ENCODE data around the gene RANGAP1.

Gene RANGAP1

DNA sequence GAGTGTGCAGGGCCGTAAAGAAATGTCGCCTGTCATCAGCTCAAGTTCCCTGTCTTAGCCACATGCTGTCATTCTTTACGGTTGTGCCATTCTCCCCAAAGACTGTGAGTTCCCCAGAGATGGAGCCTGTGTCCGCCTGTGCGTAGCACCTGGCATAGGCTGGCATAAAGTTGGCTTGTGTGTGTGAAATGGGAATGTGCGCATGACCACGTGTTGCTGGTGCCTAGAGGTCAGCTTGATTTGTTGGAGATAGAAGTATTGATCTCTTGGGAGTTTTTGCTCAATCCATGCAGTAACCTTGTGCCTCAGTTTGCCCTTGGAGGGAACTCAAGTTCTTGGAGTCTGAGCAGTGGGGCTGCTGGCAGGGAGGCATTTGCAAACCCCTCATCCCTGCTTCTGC is 54.6 kb downstream of the RANGAP1 start:
- no peak for FAIRE-seq

DNA sequence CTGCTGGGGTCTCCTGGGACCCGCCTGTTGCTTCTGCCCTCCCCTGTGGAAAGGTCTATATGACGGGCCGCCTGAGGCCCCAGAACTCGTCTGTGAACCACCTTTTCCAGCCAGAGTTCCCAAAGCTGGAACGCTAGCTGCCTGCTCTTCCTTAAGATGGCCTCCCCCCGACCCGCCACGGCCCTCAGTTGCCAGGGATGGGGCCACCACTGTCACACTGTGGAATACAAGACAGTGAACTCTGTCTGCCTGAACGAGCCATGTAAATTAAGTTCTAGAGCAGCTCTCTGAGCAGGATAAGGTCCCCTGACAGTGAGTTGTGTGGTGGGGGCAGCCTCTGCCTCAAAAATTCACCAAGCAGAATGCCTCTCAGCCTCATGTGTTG is 55.6 kb downstream of the RANGAP1 start:
- no peak for FAIRE-seq

DNA sequence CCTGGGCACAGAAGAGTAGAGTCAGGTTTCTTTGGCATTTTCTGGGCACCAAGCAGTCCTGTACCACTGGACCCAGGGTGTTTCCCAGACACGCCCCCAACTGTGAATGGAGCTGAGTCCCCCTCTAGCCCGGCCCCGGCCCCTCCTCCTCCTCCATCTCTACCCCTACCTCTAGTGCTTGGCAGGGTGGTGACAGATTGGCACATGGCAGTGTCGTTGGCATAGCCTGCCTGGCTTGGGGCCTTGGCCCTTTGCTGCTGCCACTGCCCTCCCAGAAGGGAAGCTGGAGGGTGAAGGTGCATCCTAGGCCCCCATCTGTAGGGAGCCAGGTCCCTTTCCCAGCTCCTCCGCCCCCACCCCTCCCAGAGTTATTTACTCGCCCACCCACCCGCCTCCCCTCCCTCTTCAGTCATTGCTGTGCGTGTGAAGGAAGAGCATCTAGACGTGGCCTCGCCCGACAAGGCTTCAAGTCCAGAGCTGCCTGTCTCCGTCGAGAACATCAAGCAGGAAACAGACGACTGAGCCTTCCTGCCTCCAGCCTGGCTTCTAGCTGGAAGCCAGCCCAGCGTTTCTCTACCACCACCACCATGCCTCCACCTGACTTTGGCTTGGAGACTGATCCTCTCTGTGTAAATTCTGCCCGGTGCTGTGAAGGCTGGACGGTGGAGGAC is 56.1 kb downstream of the RANGAP1 start:
- no peak for FAIRE-seq

DNA sequence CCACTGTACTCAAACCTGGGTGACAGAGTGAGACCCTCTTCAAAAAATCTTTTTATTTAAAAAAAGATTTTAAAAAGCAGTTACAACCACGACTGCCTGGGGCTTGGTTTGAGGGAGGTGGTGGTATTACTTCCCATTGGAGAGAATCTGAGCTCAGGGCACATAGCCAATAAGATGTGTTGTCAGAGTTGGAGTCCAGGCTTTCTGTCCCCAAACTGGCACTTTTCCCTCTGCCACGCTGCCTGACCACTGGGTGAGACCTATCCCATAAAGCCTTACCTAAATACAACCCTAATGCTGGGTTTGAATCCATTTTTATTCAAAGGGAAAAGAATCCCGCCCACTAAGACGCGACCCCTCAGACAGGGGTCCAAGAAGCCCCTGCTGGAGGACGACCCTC is 56.8 kb downstream of the RANGAP1 start:
- FAIRE-seq, result no peak

DNA sequence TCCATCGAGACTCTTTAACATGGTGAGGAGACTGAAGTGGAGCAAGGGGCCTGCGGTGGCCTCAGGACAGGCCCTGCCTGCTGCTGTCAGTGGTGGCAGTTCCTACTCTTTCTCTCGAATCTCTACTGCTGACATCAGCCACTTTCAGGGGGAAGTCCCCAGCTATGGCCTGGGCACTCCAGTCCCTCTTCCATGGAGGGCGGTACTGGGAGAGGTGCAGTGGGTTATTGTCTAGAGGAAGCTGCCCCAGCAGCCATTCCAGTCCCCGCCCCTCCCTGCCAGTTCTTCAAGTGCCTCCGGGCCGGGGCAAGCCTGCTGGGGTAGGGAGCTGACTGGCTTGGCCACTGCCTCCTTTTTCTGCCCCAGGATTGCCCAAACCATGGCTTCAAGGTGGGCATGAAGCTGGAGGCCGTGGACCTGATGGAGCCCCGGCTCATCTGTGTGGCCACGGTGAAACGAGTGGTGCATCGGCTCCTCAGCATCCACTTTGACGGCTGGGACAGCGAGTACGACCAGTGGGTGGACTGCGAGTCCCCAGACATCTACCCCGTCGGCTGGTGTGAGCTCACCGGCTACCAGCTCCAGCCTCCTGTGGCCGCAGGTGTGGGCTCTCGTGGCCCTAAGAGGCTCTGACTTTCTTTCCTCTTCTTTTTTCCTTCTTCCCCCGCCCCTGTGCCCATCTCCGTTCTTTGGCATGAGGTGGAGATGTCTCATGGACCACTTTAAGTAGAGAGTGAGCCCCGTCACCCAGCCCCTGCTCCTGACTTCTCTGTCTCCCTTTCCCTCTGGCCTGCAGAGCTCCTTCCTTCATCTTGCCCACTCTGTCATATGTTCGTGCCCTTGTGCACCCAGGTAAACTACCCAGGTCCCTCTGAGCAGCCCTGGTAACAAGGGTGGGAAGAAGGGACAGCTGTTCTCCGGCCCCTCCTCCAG is 59.0 kb downstream of the RANGAP1 start:
- FAIRE-seq, result no peak

DNA sequence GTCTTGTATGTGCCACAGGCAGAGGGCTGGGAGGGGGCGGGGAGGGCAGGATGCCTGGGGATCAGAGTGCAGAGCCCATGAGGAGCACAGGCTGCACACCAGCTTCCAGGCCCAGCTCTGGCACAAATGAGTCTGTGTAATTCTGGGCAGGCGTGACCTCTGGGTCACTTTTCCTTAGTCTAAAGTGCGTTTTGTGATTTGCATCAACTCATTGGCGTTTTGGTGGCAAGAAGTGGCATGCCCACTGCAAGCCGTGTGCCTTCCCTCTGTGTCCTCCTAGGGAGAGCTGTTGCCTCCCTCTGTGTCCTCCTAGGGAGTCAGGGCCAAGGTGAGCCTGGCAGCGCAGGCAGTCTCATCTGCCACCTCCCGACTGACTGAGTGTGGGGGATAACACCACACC is 62.5 kb downstream of the RANGAP1 start:
- FAIRE-seq, result no peak

DNA sequence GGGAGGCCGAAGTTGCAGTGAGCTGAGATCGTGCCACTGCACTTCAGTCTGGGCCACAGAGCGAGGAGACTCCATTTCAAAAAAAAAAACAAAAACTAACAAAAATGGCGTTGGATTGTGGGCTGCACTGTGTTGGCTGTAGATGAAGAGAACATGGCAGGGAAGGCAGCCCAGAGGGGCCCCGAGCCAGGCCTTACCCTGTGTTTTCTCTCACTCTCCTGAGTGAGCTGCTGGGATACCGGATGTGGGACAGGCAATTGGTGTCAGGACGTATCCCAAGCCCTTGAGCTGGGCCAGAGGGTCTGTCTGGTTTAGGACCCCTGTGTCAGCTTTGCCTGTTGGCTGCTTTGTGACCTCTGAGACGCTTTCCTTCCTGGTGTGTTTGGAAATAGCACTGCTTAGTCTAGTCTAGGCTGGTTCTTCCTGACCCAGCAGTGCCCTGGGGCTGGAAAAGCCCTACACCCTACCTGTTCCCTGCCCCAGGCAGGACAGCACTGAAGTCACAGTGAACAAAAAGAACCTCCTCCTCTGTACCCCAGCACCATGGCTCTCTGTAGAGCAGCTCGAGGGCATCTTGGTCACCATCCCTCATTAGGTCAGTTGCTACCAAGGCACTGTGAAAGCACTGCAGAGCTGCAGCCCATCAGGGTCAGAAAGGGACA is 63.0 kb downstream of the RANGAP1 start:
- no peak for FAIRE-seq

DNA sequence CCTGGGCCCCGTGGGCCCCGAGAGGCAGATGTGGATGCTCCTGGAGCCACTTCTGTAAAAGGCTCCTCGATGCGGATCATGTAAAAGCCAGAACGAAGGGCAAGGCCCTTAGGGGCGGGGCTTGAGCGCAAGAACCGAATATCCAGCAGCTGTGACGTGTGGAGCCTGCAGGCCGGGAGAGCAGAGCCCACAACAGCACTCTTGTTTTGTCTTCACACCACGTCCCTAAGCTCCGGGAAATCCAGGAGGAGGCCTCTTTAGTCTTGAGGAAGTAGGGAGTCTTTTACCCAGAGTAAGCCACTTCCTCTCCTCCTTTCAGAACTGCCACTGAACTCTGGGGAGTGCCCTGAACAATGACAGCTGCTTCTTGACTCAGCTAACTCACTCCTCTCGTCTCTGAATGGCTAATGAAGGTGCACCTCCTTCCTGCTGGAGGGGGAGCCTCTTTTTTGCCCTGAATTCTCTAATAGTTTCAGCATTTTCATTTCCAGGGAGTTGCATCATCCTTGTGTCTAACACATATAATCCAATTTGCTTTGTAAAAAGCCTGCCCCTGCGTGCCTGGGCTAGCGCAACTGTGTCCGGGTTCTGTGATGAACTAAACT is 68.3 kb downstream of the RANGAP1 start:
- no peak for FAIRE-seq

DNA sequence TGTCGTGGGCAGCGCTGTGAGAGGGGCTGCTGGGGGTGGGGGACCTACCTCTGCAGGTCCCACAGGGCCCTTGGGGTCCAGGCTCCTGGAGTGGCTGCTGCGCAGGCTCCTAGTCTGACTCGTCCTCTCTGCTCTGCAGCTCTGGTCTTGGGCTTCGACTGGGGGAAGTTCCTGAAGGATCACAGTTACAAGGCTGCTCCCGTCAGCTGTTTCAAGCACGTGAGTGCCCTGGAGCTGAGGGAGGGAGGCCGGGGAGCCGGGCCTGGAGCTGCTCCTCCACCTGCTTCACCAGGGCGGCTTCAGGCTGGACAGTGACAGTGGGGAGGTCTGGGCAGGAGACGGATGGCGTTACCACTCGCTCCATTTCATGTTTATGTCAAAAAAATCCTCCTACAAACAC is 69.0 kb downstream of the RANGAP1 start:
- no peak for FAIRE-seq

DNA sequence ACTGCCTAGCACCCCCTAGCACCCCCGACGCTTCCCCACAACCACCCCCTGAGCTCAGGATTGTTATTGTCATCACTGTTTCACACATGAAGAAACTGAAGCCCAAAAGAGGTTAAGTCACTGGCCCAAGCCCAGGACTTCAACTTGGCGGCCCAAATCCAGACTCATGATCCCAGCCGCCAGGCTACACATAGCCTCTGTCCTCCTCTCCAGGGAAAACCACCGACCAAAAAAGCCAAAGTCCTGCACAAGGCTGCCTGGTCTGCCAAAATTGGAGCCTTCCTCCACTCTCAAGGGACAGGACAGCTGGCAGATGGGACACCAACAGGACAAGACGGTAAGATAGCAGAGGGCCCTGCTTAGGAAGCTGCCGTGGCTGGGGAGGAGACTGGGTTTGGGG is 70.1 kb downstream of the RANGAP1 start:
- FAIRE-seq, result no peak

DNA sequence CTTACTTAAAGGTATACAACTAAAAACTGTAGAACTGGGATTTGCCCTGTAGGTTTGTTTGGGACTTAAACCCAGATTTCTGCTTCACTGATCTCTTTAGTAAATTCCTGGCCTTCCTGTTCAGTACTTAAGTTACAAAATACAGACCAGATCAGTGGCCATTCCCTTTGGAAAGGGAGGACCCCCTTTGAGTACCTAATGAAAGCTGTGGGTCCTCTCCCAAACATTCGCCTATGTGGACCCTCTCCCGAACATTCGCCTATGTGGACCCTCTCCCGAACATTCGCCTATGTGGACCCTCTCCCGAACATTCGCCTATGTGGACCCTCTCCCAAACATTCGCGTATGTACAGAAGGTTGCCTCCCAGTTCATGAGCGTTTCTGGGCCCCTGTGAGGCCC is 70.6 kb downstream of the RANGAP1 start:
- no peak for FAIRE-seq

DNA sequence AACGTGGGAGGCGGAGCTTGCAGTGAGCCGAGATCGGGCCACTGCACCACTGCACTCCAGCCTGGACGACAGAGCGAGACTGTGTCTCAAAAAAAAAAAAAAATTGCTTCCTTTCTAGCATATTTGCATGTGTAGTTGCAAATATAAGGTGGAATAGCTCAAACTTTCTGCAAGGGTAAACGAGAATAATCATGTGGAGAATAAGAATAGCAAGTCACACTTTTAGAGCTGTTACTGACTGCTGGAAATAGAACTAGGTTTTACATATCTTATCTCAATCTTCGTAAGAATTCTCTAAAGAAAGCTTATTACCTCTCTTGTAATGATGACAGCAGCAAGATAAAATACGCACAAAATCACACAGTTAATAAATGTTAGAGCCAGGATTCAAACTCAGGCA is 79.3 kb downstream of the RANGAP1 start:
- no peak for FAIRE-seq

DNA sequence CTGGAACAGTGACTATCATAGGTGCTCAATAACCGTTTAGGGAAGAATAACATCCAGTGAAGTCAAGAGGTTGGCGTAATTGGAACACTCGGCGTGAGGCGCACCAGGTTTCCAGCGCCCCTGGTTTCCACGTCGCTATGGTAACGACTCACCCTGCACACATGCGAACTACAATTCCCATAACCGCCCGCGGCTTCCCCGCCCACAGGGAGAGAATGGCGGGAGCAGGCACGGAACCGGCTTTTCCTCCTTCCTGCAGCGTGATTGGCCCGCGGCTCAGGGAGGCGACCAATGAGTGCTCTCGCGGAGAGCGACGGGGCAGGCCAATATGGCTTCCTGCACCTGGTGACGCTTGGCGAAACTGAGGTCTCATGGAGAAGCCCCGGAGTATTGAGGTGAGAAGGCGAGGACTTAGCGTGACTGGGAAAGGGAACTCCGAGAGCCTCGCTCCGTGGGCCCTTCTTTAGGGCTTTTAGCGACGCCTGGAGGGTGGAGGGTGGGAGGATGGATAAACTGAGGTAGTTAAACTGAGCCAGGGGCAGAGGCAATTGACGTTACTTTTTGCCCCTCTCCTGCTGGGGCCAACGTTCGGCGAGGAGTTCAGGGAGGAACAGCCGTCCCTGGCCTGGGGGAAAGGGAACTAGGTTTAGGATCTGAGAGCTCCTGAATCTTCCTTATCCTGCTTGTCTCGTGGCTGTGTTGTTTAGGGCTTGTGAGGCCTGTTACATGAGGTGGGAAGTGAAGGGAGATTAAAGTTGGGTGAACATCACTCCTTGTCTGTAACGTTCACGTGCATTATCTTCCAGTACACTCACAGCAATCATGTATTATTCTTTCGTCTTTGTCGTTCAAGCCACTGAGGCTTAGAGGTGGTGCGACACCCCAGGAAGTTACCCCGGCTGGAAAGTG is 80.7 kb downstream of the RANGAP1 start, which contains the start of gene L3MBTL2:
Gene L3MBTL2 (plus strand): TSS at position 321 of the 909 bp plus-strand sequence. CDS start 51 bp downstream, at position 372.
- FAIRE-seq, result peak; percentile 91

DNA sequence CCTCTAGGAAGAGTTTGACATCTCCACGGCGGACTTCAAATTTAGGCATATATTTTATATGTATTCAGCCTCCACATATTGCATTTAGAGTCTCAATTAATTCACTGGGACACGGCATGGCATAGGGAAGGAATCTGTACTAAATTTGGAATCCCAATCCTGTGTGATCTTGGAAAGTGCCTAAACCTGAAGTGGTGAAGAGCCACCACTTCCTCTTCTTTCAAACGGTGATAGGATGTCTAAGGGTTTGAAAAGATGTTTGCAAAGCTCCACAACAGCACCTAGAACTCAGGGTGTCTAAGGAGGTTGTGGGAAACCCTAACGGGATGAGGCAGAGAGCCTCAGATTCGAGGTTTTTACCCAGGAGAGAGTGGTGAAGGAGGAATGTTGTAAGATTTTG is 81.9 kb downstream of the RANGAP1 start:
- no peak for FAIRE-seq

DNA sequence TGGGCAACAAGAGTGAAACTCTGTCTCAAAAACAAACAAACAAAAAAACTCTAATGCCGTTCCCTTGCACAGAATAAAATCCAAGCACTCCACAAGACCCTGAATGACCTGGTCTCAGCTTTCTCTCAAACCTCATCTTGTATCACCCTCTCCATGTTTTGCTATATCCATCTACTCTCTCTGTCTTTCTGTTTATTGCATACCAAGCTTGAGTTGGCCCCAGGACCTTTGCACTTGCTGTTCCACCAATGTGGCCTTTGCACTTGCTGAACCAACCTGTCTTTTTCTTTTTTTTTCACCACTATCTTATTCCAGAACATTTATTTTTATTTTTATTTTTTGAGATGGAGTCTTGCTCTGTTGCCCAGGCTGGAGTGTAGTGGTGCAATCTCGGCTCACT is 82.9 kb downstream of the RANGAP1 start:
- no peak for FAIRE-seq

DNA sequence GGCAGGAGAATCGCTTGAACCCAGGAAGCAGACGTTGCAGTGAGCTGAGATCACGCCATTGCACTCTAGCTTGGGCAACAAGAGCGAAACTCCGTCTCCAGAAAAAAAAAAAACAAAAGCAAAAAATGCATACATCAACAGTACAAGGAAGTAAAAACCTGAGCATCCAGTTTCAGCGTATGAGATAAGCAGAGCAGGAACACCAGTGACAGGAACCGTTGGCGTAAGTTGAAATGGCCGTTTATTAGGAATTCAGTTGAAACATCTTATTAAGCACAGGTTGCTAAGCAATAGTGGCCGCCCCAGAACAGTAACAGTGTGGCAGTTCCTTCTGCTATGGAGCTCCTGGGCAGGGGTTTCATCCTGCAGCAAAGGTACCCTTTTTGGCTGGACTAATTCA is 84.8 kb downstream of the RANGAP1 start:
- FAIRE-seq, result no peak

DNA sequence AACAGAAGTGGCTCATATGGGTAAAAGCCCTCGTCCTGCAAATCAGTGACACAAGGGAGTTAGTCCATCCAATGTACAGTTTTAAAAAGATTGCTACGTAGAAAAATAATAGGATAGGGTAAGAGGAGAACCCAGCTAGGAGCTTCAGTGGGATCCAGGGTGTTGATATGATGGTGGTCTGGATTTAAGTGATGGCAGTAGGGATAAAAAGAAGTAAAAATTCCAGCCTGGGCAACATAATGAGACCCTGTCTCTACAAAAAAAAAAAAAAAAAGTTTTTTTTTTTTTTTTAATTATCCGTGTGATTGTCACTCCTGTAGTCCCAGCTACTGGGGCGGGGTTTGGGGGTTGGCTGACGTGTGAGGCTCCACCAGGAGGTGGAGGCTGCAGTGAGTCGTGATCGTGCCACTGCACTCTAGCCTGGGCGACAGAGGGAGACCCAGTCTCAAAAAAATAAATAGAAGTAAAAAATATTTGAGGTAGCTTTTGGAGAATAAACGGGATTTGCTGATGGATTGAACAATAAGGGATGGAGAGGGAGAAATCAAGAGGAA is 87.9 kb downstream of the RANGAP1 start:
- FAIRE-seq, result no peak

DNA sequence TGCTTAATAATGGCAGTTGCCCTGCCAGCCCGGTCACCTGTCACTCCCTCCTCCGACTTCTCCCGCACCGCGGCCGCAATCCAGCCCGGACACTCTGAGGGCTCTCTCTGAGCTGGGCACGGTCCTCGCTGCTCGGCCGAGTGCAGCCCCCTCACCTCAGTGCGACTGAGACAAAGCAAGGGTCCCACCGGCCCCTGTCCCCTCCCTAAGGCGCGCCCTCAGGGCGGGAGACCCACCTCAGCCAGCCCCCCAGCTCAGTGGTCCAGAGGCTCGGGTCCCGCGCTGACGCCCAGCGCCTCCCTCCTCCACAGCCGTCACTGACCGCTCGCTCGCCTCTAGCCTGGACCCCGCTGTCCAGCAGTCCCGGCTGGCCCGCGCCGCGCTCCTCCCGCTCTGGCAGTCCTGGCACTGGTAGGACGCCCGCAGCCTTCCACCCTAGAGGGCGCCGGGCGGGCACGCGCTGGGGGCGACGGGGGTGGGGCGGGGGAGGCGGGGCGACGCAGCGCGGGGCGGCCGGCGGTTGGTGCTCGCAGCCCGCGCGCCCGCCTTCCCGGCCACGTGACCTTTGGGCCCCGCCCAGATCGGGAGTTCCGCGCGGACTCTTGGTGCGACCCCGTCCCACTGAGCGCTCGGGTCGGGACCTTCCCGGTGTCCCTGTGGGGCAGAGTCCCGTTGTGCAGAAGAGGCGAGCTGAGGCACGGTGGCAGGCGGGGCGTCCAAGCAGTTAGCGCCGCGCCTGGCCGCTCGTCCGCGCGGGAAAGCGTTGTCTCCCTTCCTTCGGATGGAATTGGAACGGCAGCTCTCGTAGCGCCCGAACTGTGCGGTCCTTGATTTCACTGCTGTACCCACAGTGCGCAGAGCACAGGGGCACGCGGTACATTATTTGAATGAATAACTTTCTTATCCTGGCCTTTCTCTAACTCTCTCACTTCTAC is 88.7 kb downstream of the RANGAP1 start:
- no peak for FAIRE-seq

All from TTC549 (cell line).